ENCODE results near the gene ACSS1. TPM values are rescaled to one million over a fixed set of nuclear protein-coding genes. Genes with fewer than 3 reads are reported as not detected.

Gene ACSS1
- total RNA-seq, 2 experiments from 2014 or later: 15.2 to 16.2 TPM

GRCh38 chr20:25063546-25063945 is 5.6 kb upstream of the ACSS1 start:
- POLR2A ChIA-PET: no interaction called here
- DNase-seq: no peak
- H3K36me3 Mint-ChIP-seq: no peaks in the 10 kb centered on the region

DNA sequence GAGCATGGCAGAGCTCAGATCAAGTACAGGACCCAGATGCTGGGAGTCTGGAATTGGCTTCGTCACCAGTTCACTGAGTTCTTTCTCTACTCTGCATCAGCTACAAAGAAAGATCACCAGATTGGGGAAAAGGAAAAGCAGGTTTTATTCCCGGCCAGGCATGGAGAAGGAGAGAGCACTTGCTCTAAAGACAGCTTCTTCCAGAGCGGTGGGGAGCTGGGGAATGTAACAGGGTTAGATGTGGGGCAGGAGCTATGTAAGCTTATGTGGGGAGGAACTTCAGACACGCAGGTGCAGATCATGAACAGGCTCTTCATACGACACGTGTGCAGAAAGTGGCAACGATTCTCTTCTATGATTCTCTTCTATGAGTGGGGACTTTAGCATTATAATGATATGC is 4.9 kb upstream of the ACSS1 start:
- DNase-seq: no peak
- no peaks in the 10 kb centered on the region for H3K36me3 Mint-ChIP-seq
- intact Hi-C loops (cut with micrococcal nuclease): no loop called here
- no peak overlapping the region for H3K27ac Mint-ChIP-seq
- H3K27me3 Mint-ChIP-seq: peaks cover 7% of the 10 kb centered on the region
- no peak overlapping the region for H3K4me3 Mint-ChIP-seq
- ChIA-PET POLR2A (no interaction called here), CTCF (interaction anchor here (1.1 to 5.7 kb wide), 5 partner anchors 28 to 116 kb away, joined by 3 to 92 read pairs (median 5); partner anchors contain the start of gene APMAP)
- H3K4me1 Mint-ChIP-seq (ENCODE audit: low read depth): peaks cover 7% of the 10 kb centered on the region
- H3K9me3 Mint-ChIP-seq: no peaks in the 10 kb centered on the region

More at GRCh38 chr20:25063546-25063945, 5.6 kb upstream of the ACSS1 start:
- H3K9me3 Mint-ChIP-seq: no peaks in the 10 kb centered on the region
- H3K27me3 Mint-ChIP-seq: peaks cover 7% of the 10 kb centered on the region
- no peak overlapping the region for H3K27ac Mint-ChIP-seq
- H3K4me1 Mint-ChIP-seq (ENCODE audit: low read depth): peaks cover 7% of the 10 kb centered on the region
- intact Hi-C loops (cut with micrococcal nuclease): no loop called here
- H3K4me3 Mint-ChIP-seq: no peak overlapping the region
- CTCF ChIA-PET: interaction anchor here (0.6 to 5.7 kb wide), 5 partner anchors 27 to 697 kb away, joined by 3 to 92 read pairs (median 5); partner anchors contain the start of gene APMAP

GRCh38 chr20:25061821-25062530 is 4.0 kb upstream of the ACSS1 start:
- Mint-ChIP-seq H3K9me3 (no peaks in the 10 kb centered on the region), H3K27me3 (peaks cover 7% of the 10 kb centered on the region), H3K4me1 (ENCODE audit: low read depth) (peaks cover 7% of the 10 kb centered on the region), H3K36me3 (no peaks in the 10 kb centered on the region), H3K27ac (no peak overlapping the region), H3K4me3 (no peak overlapping the region)
- intact Hi-C loops (cut with micrococcal nuclease): no loop called here
- CTCF ChIA-PET: interaction anchor here (1.1 to 5.7 kb wide), 3 partner anchors 29 to 117 kb away, joined by 3 to 92 read pairs (median 4); partner anchors contain the start of gene APMAP
- POLR2A ChIA-PET: no interaction called here
- no peak for DNase-seq

DNA sequence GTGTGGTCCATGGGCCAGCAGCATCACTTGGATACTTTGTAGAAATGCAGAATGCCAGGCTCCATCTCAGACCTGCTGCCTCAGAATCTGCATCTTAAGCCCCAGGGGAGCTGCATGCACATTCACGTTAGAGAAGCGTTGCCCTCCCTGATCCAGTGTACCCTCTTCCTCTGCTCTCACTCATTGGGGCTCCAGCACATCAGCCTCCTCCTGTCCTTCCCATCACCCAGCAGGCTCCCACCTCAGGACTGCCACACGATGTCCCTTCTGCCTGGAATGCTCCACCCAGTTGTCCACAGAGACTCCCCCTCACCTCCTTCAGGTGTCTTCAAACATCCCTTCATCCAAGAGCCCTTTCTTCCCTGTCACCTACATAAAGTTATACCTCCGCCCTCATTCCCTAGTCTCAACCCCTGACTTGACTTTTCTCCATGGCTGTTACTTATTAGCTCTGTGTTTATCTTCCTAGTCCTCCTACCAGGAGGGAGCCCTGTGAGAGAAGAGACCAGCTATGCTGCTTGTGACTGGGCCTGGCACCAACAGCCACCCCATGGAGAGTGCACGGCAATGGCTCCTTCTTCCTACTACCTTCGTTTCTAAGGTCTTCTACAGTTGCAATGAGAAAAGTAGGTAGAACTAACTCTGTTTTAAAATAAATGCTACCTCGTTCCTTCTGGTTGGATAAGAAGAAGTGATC is 3.3 kb upstream of the ACSS1 start:
- Mint-ChIP-seq H3K27me3 (peaks cover 7% of the 10 kb centered on the region), H3K27ac (no peak overlapping the region), H3K4me1 (ENCODE audit: low read depth) (peaks cover 14% of the 10 kb centered on the region), H3K9me3 (no peaks in the 10 kb centered on the region), H3K36me3 (no peaks in the 10 kb centered on the region), H3K4me3 (no peak overlapping the region)
- intact Hi-C loops (cut with micrococcal nuclease): no loop called here
- CTCF ChIA-PET: interaction anchor here (5.7 kb wide), 1 partner anchor 67 kb away, joined by 92 read pairs; the partner anchor contains the start of gene APMAP
- no peak for DNase-seq
- POLR2A ChIA-PET: no interaction called here

GRCh38 chr20:25059866-25060465 is 2.0 kb upstream of the ACSS1 start:
- Mint-ChIP-seq H3K27me3 (peaks cover 2% of the 10 kb centered on the region), H3K4me3 (no peak overlapping the region), H3K4me1 (ENCODE audit: low read depth) (peaks cover 24% of the 10 kb centered on the region), H3K27ac (no peak overlapping the region), H3K9me3 (no peaks in the 10 kb centered on the region), H3K36me3 (peaks cover 2% of the 10 kb centered on the region)
- ChIA-PET POLR2A (interaction anchor here (1.0 kb wide), 1 partner anchor 66 kb away, joined by 3 read pairs; no protein-coding TSS in a partner anchor), CTCF (interaction anchor here (1.0 to 1.1 kb wide), 2 partner anchors 13 to 64 kb away, joined by 3 to 5 read pairs; no protein-coding TSS in a partner anchor)
- no peak for DNase-seq
- intact Hi-C loops (cut with micrococcal nuclease): loop anchor here (5.0 kb wide), 3 partner anchors 177 to 1703 kb away; partner anchors contain the start of gene NANP

DNA sequence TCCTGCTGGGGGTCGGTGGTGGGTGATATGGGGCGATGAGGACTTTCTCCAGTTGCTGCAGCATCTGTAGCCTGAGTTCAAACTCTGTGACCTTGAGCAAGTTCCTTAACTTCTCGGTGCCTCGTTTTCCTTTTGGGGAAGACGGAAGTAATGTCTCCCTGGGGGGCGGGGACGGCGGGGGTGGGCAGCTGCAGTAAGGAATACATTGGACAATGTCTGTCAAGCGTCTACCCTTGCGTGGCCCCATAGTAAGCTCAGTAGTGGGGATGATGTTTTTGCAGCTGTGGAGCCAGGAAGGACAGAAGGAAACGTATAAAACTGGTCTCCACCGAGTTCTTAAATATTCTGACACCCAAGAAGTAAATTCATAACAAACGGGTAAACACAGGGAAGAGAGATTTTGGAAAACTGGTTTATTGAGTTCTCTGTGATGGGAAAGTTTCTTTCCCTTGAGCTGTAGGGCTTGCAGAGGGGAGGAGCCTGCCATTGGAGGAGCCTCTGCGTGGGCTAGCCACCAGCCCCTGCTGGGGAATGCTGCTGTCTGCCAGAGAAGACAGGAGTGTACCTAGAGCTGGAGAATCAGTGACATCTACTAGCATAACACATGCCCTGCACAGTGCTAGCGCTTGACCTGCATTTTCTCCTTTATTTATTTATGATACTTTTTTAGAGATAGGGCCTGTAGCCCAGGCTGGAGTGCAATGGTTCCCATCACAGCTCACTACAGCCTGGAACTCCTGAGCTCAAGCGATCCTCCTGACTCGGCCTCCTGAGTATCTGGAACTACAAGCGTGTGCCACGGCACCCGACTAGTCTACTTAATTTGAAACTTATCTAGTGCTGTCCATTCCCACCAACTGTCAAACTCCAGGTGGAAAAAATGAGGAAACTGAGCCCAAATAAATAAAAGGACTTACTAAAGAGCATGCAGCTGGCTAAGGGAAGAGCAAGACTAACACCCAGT is 1.2 kb upstream of the ACSS1 start:
- Mint-ChIP-seq H3K4me3 (peak overlapping the region; percentile 70), H3K9me3 (no peaks in the 10 kb centered on the region), H3K4me1 (ENCODE audit: low read depth) (peaks cover 32% of the 10 kb centered on the region), H3K36me3 (peaks cover 8% of the 10 kb centered on the region), H3K27me3 (peaks cover 2% of the 10 kb centered on the region), H3K27ac (peak overlapping the region; percentile 1)
- ChIA-PET CTCF (interaction anchor here (0.6 to 3.1 kb wide), 4 partner anchors 12 to 67 kb away, joined by 3 to 20 read pairs (median 4); no protein-coding TSS in a partner anchor), POLR2A (interaction anchor here (1.0 to 2.2 kb wide), 5 partner anchors 23 to 109 kb away, joined by 3 to 15 read pairs (median 3); partner anchors contain the start of genes APMAP and CST7)
- DNase-seq: no peak
- intact Hi-C loops (cut with micrococcal nuclease): loop anchor here (1.0 to 5.0 kb wide), 4 partner anchors 67 to 1702 kb away; partner anchors contain the start of genes APMAP and NANP

GRCh38 chr20:25057234-25058050 is 497 bp downstream of the ACSS1 start:
- H3K9me3 Mint-ChIP-seq: no peaks in the 10 kb centered on the region
- POLR2A ChIA-PET: interaction anchor here (1.0 to 2.2 kb wide), 4 partner anchors 33 to 108 kb away, joined by 3 to 15 read pairs (median 4); partner anchors contain the start of genes APMAP and CST7
- H3K27ac Mint-ChIP-seq: peak overlapping the region; percentile 79
- H3K4me3 Mint-ChIP-seq: peak overlapping the region; percentile 79
- DNase-seq: peak; percentile 87
- CTCF ChIA-PET: interaction anchor here (0.7 to 3.1 kb wide), 2 partner anchors 62 to 64 kb away, joined by 3 to 20 read pairs; no protein-coding TSS in a partner anchor
- peaks cover 8% of the 10 kb centered on the region for H3K36me3 Mint-ChIP-seq
- intact Hi-C loops (cut with micrococcal nuclease): loop anchor here (1.0 to 5.0 kb wide), 7 partner anchors 15 to 1700 kb away; partner anchors contain the start of genes ABHD12, APMAP, CST7 and NANP
- H3K4me1 Mint-ChIP-seq (ENCODE audit: low read depth): peaks cover 47% of the 10 kb centered on the region
- no peaks in the 10 kb centered on the region for H3K27me3 Mint-ChIP-seq

DNA sequence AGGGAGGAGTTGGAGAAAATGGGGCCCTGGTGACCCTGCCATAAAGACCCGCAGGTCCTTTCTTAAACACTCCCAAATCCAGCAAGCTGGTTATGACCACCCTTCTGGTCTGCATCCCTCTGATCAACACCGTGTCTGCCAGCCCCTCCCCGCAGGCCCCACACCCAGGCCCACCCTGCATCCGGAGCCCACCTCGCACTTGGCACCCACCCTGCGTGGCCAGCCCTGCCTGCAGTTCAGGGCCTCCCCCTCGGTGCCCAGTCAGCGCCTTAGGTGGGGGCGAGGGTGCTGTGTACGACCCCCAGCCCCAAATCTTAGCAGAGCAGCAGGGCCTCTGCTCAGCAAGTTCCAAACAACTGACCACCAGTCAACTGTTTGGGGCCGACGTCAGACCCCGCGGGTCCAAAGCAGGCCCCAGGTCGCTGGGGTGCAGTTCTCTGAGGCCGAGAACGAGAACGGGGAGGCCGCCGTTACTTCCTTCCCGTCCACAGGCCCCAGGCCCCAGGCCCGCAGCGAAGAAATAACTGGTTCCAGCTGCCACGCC is 1.2 kb downstream of the ACSS1 start:
- Mint-ChIP-seq H3K27me3 (no peaks in the 10 kb centered on the region), H3K36me3 (peaks cover 8% of the 10 kb centered on the region), H3K9me3 (no peaks in the 10 kb centered on the region), H3K4me1 (ENCODE audit: low read depth) (peaks cover 54% of the 10 kb centered on the region), H3K4me3 (peak overlapping the region; percentile 79), H3K27ac (peak overlapping the region; percentile 79)
- CTCF ChIA-PET: interaction anchor here (3.1 kb wide), 1 partner anchor 63 kb away, joined by 20 read pairs; no protein-coding TSS in a partner anchor
- no peak for DNase-seq
- intact Hi-C loops (cut with micrococcal nuclease): loop anchor here (1.0 to 5.0 kb wide), 6 partner anchors 14 to 1699 kb away; partner anchors contain the start of genes ABHD12, CST7 and NANP
- POLR2A ChIA-PET: interaction anchor here (1.8 to 2.2 kb wide), 2 partner anchors 68 to 107 kb away, joined by 5 to 15 read pairs; partner anchors contain the start of gene CST7

DNA sequence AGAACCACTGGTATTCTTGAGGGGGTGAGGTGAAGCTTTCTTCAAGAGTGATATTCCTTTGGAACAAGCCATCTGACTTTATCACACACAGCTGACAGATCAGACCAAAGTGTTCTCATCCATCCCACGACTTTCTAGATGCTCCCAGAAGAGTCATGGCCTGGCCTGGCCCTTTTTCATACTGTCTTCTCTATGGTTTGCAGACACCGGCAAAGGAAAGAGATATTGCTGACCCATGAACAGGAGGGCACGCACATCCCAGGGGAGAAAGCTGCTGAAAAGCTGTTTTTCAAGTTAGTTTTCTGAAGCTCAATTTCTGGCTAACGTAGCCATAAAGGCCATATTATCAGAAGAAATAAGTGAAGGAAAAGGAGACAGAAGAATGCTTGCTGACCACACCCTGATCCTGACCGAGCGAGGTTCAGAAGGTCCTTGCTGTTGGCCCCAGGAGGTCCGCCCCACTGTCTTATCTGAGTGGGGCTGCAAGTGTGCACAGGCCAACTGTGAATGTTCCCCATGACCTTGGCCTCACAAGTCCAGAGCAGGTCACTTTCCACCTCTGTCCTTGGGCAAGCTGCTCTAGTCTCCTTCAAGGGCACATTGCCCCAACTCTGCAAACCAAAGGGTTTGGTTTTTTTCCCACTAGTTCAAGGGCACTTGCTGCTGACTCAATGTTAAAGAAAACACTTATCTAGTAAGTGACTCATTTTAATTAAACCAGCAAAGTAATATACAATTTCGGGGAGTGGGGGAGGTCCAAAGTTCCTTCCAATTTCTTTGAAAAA is 2.0 kb downstream of the ACSS1 start:
- Mint-ChIP-seq H3K36me3 (peaks cover 8% of the 10 kb centered on the region), H3K4me3 (peak overlapping the region; percentile 79), H3K9me3 (no peaks in the 10 kb centered on the region), H3K4me1 (ENCODE audit: low read depth) (peaks cover 61% of the 10 kb centered on the region), H3K27ac (peak overlapping the region; percentile 79), H3K27me3 (no peaks in the 10 kb centered on the region)
- ChIA-PET CTCF (no interaction called here), POLR2A (interaction anchor here (0.9 kb wide), 1 partner anchor 9 kb away, joined by 3 read pairs; no protein-coding TSS in a partner anchor)
- DNase-seq: no peak
- intact Hi-C loops (cut with micrococcal nuclease): loop anchor here (2.0 to 5.0 kb wide), 5 partner anchors 13 to 1699 kb away; partner anchors contain the start of genes ABHD12 and NANP
